Neural cell (in vitro differentiated cells): ENCODE measurements around the gene KSR2.
A peak's percentile ranks its signal among the peaks of the same experiment; 100 is the strongest.

ENCODE experiments used
- EP300 ChIP-seq: fragments of 450-650 bp; conservative IDR thresholded peaks from 2 replicates; pipeline ENCODE4 v1.6.1; 2014; ENCODE audit warnings: antibody characterized with exemption, mild to moderate bottlenecking, moderate library complexity; ENCODE audit not compliant: poor library complexity, severe bottlenecking
- EZH2 ChIP-seq: fragments of 200-600, 300-800 bp; shearing (Covaris generic), sonication (generic); IDR thresholded peaks from 2 replicates; pipeline ENCODE4 v1.6.1; 2014; ENCODE audit warnings: antibody characterized with exemption, low read length, borderline replicate concordance, mild to moderate bottlenecking; ENCODE audit not compliant: insufficient read depth, poor library complexity, severe bottlenecking
- POLR2AphosphoS5 ChIP-seq: IDR thresholded peaks from 2 replicates; pipeline ENCODE4 v1.6.1; 2012
- RAD21 ChIP-seq: fragments of 450-650 bp; conservative IDR thresholded peaks from 2 replicates; pipeline ENCODE4 v1.6.1; 2014; ENCODE audit warnings: antibody characterized with exemption, mild to moderate bottlenecking, moderate library complexity
- REST ChIP-seq: IDR thresholded peaks from 2 replicates; pipeline ENCODE4 v1.6.1; 2012; ENCODE audit warnings: borderline replicate concordance
- TAF1 ChIP-seq: IDR thresholded peaks from 2 replicates; pipeline ENCODE4 v1.6.1; 2012; ENCODE audit warnings: low read depth
- TF ChIP-seq, protein P1 (sequence below): fragments of 450-650 bp; IDR thresholded peaks from 2 replicates; pipeline ENCODE4 v1.5.1; 2014; ENCODE audit warnings: antibody characterized with exemption, mild to moderate bottlenecking, moderate library complexity; ENCODE audit not compliant: poor library complexity, severe bottlenecking

DNA sequence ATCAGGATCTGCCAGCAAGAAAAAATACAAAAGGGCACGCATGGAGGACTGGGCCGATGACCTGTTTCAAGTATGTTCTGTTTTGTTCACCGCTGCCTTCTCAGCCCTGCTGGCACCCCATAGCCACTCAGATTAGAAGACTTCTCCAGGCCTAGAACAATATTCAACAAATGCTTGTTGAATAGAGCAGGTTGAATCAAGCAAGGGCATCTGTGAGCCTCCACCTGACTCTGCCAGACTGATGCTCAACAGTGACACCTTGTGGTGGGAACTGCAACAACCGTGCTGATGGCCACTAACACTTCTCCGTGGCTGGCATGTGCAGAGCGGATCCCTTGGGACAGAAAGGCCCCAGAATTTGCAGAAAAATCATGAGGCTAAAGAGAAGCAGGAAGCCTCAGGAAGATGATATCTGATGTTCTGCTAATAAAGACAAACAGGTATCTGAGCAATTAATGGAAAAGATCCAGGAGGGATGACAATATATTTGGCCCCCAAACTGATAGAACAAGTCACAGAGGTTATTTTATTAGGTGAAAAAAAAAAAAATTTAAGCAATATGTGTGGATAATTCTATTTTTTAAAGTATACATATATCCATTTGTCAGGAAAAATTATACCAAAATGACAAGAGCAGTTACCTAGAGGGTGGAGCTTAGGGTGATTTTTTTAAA lies 114.3 kb downstream of the KSR2 start:
- TF ChIP-seq RAD21 (peak; percentile 63), TAF1 (no peak), EZH2 (no peak), REST (no peak), POLR2AphosphoS5 (no peak), EP300 (no peak)
- TF ChIP-seq, protein P1, sequence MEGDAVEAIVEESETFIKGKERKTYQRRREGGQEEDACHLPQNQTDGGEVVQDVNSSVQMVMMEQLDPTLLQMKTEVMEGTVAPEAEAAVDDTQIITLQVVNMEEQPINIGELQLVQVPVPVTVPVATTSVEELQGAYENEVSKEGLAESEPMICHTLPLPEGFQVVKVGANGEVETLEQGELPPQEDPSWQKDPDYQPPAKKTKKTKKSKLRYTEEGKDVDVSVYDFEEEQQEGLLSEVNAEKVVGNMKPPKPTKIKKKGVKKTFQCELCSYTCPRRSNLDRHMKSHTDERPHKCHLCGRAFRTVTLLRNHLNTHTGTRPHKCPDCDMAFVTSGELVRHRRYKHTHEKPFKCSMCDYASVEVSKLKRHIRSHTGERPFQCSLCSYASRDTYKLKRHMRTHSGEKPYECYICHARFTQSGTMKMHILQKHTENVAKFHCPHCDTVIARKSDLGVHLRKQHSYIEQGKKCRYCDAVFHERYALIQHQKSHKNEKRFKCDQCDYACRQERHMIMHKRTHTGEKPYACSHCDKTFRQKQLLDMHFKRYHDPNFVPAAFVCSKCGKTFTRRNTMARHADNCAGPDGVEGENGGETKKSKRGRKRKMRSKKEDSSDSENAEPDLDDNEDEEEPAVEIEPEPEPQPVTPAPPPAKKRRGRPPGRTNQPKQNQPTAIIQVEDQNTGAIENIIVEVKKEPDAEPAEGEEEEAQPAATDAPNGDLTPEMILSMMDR: peak; percentile 76
